ENCODE results near the gene SEL1L3.

- TF ChIP-seq POLR2A (IDR thresholded peaks at IDR 0.05) (no peak), CTCF (IDR thresholded peaks at IDR 0.05) (no peak)
These were observed 106.3 kb downstream of the SEL1L3 start for GRCh38 chr4:25756503-25756902.
